Measurements from ENCODE around the gene HNRNPM.

Gene HNRNPM

DNA sequence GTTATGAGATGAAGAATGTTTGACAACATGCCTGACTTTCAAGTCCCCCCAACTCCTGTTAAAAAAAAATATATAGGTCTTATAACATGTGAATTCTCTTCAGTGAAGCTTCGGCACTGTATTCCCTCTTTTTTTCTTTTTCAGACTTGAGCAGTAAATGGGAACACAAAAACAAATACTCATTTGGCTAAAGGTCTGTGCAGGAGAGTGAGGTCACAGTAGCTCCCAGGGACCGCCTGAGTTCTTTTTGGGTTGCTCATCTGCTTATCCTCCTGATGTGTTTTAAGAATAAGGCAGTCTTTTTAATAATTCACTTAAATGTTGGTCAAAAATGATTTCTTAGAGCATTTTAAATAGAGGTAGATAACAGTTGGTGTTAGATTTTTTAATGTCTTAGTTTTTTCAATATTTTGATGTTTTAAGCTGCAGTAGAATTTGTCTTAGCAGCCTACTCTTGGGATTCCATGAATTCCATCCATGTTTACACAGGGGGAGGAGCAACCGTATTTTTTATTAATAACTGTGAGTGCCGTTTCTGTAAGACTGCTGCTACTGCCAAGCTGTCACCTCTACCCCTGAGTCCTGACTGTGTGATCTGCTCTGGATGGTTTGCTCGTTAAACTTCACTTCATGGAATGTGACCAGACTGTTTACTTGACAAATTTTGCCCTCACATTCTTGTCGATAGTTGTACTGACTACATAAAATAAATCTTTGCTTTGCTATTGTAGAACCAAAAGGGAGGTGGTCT is 14.9 kb downstream of the HNRNPM start:
- DNase-seq: no peak

- DNase-seq: no peak
These were observed 15.9 kb downstream of the HNRNPM start for GRCh38 chr19:8460516-8461298.

DNA sequence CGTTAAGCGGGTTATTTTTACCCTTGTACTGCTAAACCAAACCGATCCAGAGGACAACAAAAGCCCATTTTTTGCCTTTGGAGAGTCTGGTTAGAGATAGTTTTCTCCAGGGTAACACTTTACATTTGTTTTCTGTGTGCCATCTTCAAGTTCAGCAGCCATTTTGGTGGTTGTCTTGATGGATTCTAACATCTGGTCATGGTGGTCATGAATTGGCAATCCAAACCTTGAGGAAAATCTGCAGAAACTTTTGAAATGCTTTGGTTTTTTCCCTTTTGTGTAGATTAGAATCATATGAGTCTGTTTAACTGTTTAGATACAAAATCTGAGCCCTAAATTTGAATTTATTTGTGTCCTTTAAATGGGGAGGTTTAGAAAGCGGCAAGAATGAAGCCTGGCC is 16.6 kb downstream of the HNRNPM start:
- DNase-seq: no peak

DNA sequence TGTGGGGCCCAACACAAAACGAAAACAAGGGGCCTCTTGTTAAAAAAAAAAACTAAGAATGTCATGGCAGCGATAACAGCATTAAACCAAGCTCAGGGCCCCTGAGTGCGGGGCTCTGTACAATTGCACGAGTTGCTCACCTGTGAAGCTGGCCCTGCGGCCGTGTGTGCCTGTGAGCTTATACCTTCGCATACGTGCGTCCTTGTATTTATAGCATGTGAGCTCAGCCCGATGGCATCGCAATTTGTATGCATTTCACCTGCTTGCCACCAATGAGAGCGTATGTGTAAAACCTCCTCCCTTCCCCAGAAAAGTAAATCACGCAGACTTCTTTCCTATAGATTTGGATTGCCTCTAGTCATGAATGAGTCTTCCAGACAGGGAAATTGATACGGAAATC is 17.1 kb downstream of the HNRNPM start:
- no peak for DNase-seq

DNA sequence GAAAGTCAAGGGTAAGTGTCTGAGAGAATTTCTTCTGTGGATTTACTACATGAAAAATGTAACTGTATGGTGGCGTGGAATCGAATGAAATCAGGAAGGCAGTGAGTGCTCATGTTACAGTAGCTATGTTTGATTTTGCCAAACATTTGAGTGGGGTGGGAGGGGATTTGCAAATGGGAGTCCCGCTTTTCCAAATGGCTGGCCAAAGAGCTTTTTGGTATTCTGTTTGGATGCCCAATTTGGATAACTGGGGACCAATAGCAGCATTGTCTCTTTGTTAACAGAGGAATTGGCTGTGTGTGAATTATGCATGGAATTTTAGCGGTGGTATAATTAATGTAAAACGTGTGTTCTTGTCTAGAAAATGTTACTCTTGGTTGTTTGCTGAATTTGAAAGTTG is 17.8 kb downstream of the HNRNPM start:
- no peak for DNase-seq

- no peak for DNase-seq
These were observed 18.6 kb downstream of the HNRNPM start for GRCh38 chr19:8463365-8463764.

- DNase-seq: no peak
These were observed 21.2 kb downstream of the HNRNPM start for GRCh38 chr19:8466018-8466417.

- DNase-seq: no peak
These were observed 23.3 kb downstream of the HNRNPM start for GRCh38 chr19:8468124-8468523.

DNA sequence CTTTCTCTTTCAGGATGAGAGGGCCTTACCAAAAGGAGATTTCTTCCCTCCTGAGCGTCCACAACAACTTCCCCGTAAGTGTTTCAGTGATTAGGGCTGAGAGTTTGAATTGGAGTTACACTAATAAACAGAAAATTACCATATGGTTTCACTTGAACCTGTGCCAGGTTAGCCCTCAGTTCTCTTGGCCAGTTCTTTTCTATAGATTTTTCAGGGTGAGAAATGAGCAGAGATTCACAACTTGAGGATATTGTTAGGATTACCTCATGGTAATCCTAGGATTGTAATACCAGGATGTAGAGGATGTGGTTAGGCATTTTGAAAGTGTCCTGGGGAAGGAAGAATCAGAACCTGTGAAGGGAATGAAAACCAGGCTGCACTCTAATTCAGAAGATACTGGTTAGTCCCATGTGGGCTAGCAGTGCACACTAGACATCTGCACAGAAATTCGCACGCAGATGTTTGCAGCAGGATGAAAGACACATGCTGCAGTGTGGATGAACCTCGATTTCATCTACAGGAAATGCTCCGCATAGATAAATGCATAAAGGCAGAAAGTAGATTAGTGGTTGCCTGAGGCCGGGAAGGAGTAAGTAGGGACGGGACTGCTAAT is 24.1 kb downstream of the HNRNPM start:
- no peak for DNase-seq

DNA sequence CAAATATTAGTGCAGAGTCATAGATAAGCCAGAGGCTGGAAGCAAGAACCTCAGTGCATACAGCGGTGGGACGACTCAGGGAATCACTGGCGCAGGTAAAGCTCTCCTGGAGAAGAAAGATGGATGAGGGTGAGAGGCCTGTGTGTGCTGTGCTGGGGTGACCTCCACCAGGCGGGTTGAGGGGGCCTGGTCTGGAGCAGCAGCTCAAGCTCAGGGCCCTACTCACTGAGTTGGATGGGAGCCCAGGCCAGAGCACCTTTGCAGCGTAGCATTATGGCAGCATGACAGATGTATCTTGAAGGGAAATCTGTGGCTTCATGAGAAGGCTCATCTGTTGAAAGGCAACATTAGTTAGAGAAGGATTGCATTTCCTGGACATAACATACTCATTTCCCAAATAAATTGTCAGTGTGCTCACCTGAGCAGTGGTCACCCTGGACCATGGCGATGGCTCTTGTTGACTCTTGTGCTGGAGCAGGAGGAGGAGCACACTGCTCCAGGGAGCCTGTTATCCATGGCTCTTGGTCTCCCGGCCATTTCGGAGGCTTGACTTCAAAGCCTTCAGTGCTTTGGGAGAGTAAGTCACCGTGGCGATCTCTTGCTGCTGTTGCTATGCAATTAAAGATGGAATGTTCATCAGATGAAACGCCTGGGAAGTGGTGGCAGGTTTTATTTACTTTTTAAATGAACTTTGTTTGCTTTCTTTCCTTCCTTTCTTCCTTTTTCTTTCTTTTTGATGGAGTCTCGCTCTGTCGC is 25.0 kb downstream of the HNRNPM start:
- no peak for DNase-seq

GRCh38 chr19:8473648-8474476 is 29.1 kb downstream of the HNRNPM start:
- DNase-seq: peak in 2 of 14 donors; percentile 12 to 25

DNA sequence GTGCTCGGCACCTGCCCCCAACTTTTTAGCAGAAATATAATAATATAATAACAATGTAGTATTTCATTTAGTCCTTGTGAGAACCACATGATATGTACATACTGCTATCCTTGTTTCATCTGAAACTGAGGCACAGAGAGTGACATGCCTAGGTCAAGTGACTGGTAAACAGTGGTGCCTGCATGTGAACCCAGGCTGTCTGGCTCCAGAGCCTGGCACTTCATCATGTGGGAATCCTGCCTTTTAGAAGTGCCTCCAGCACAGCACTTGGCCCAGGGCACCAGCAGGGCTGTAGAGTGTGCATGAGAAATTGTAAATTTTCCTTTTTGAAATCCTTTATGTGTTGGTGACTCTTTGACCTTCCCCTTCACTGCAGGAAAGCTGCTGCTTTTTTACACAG is 30.2 kb downstream of the HNRNPM start:
- DNase-seq: no peak

- peak in 1 of 14 donors; percentile 32 for DNase-seq
These were observed 31.7 kb downstream of the HNRNPM start for GRCh38 chr19:8476524-8476923.

GRCh38 chr19:8477889-8478288 is 33.1 kb downstream of the HNRNPM start:
- no peak for DNase-seq

- no peak for DNase-seq
These were observed 33.8 kb downstream of the HNRNPM start for GRCh38 chr19:8478598-8478997.

GRCh38 chr19:8481201-8481600 is 36.4 kb downstream of the HNRNPM start:
- no peak for DNase-seq

- no peak for DNase-seq
These were observed 36.8 kb downstream of the HNRNPM start for GRCh38 chr19:8481616-8482015.

DNA sequence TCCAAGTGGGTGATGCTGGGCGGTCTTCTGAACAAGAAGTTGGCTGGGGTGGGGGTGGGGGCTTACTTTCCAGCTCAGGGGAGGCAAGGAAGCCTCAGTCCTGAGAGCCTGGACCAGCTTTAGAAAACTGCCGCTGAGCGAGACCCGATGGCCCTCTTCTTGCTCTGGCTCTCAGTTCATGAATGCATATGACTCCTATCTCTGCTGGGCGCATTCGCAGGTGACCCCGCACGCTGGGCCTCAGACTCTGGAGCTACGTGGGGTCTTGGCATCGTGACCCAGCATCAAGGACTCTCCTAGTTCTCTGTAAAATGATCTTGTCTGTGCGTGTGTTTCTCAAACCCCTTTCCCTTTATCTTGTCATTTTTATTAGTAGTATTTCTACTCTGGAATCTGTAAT is 37.9 kb downstream of the HNRNPM start:
- DNase-seq: no peak

- DNase-seq: no peak
These were observed 38.4 kb downstream of the HNRNPM start for GRCh38 chr19:8483165-8483564.

- DNase-seq: peak in 5 of 14 donors; percentile 9 to 35 (median 26)
These were observed 39.6 kb downstream of the HNRNPM start for GRCh38 chr19:8484331-8484894.

DNA sequence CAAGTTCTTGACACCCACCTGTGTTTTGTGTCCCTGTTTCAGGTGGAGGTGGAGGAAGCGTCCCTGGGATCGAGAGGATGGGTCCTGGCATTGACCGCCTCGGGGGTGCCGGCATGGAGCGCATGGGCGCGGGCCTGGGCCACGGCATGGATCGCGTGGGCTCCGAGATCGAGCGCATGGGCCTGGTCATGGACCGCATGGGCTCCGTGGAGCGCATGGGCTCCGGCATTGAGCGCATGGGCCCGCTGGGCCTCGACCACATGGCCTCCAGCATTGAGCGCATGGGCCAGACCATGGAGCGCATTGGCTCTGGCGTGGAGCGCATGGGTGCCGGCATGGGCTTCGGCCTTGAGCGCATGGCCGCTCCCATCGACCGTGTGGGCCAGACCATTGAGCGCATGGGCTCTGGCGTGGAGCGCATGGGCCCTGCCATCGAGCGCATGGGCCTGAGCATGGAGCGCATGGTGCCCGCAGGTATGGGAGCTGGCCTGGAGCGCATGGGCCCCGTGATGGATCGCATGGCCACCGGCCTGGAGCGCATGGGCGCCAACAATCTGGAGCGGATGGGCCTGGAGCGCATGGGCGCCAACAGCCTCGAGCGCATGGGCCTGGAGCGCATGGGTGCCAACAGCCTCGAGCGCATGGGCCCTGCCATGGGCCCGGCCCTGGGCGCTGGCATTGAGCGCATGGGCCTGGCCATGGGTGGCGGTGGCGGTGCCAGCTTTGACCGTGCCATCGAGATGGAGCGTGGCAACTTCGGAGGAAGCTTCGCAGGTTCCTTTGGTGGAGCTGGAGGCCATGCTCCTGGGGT is 41.0 kb downstream of the HNRNPM start:
- DNase-seq: no peak
